ENCODE measurements around the gene ADGRF4. TPM values are rescaled to one million over a fixed set of nuclear protein-coding genes. Genes with fewer than 3 reads are reported as not detected.

ADGRF4 gene
- total RNA-seq: 0.32 and 0.43 TPM in 2 replicates

GRCh38 chr6:47698342-47698787 lies at the start of gene ADGRF4:
ADGRF4 (plus strand) TSS chr6:47698580; CDS start chr6:47707246, 8,666 bp downstream.
- TF ChIP-seq CTCF (IDR thresholded peaks at IDR 0.05; ENCODE audit: insufficient read depth, low read depth, low read length): no peak
- H3K4me3 ChIP-seq (ENCODE audit: low read depth, low read length): no peak within 1 kb of the TSS
- DNase-seq (ENCODE audit: low read depth): peak; percentile 68

- DNase-seq (ENCODE audit: low read depth): no peak
- no peak overlapping the region for H3K4me3 ChIP-seq (ENCODE audit: low read depth, low read length)
- TF ChIP-seq CTCF (IDR thresholded peaks at IDR 0.05; ENCODE audit: insufficient read depth, low read depth, low read length): no peak
Measured at GRCh38 chr6:47650553-47651432, 47.6 kb upstream of the ADGRF4 start.

GRCh38 chr6:47651505-47651944 lies 46.9 kb upstream of the ADGRF4 start:
- TF ChIP-seq CTCF (IDR thresholded peaks at IDR 0.05; ENCODE audit: insufficient read depth, low read depth, low read length): no peak
- DNase-seq (ENCODE audit: low read depth): peak; percentile 25
- no peak overlapping the region for H3K4me3 ChIP-seq (ENCODE audit: low read depth, low read length)

GRCh38 chr6:47653706-47654105 lies 44.7 kb upstream of the ADGRF4 start:
- H3K4me3 ChIP-seq (ENCODE audit: low read depth, low read length): no peak overlapping the region
- no peak for TF ChIP-seq CTCF (IDR thresholded peaks at IDR 0.05; ENCODE audit: insufficient read depth, low read depth, low read length)
- DNase-seq (ENCODE audit: low read depth): no peak

- no peak for DNase-seq (ENCODE audit: low read depth)
- no peak overlapping the region for H3K4me3 ChIP-seq (ENCODE audit: low read depth, low read length)
- TF ChIP-seq CTCF (IDR thresholded peaks at IDR 0.05; ENCODE audit: insufficient read depth, low read depth, low read length): no peak
Measured at GRCh38 chr6:47654255-47654654, 44.1 kb upstream of the ADGRF4 start.

GRCh38 chr6:47655719-47656595 lies 42.4 kb upstream of the ADGRF4 start:
- no peak overlapping the region for H3K4me3 ChIP-seq (ENCODE audit: low read depth, low read length)
- no peak for TF ChIP-seq CTCF (IDR thresholded peaks at IDR 0.05; ENCODE audit: insufficient read depth, low read depth, low read length)
- peak; percentile 40 for DNase-seq (ENCODE audit: low read depth)
